Measurements from ENCODE around the gene CD74. TPM values are rescaled to one million over a fixed set of nuclear protein-coding genes. Genes with fewer than 3 reads are reported as not detected.
A peak's percentile ranks its signal among the peaks of the same experiment; 100 is the strongest.
"Not testable (repeated sequence)": the region's sequence is repeated elsewhere in the genome, so short reads cannot be mapped to it uniquely, and the experiment has no call there.

The CD74 gene
- total RNA-seq = 341 TPM
- long read RNA-seq, transcript CD74-202 (8 exons, 1,449 nt) = major isoform, 257 of 358 reads
- long read RNA-seq, transcript CD74-201 (9 exons, 981 nt) = minor isoform, 64 of 358 reads
- long read RNA-seq, partial matches to known transcripts = 19 of 358 reads
- long read RNA-seq, other reads (novel, unspliced or antisense) = 15 of 358 reads

- intact Hi-C loops (cut with micrococcal nuclease) = no loop called here
- DNase-seq = peak; percentile 85
- ATAC-seq = peak; percentile 69
These were observed at the start of gene CD74 for GRCh38 chr5:150412319-150413175. Gene CD74, minus strand, starts transcription at chr5:150412910. Its CDS starts 161 bp downstream, at chr5:150412749.

GRCh38 chr5:150461231-150461630 is 48.5 kb upstream of the CD74 start:
- DNase-seq (no peak), ATAC-seq (no peak)
- intact Hi-C loops (cut with micrococcal nuclease) = no loop called here

DNA sequence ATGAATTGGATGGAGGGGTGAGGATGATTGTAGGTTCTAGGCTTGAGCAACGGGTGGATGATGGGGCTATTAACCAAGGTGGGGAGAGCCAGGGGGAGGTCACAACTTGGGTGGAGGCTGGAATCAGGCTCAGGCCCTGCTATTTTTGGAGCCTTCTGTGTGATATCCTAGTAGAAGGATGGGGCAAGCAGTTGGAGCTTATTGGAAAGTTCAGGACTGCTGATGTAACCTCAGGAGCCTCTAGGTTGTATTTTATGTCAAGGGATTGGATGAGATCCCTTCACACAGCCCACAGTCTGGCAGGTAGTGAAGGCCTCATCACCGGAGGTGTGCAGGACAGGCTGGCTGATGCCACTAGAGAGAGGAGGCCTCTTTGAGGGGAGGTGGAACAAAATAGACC is 48.1 kb upstream of the CD74 start:
- intact Hi-C loops (cut with micrococcal nuclease) = no loop called here
- no peak for ATAC-seq
- no peak for DNase-seq

GRCh38 chr5:150458802-150459557 is 46.3 kb upstream of the CD74 start:
- ATAC-seq = peak; percentile 96

GRCh38 chr5:150457562-150458240 is 45.0 kb upstream of the CD74 start:
- intact Hi-C loops (cut with micrococcal nuclease) = loop anchor here (2.0 kb wide), 1 partner anchor 87 kb away; no protein-coding TSS in a partner anchor
- ATAC-seq (no peak), DNase-seq (no peak)

More at GRCh38 chr5:150458802-150459557, 46.3 kb upstream of the CD74 start:
- intact Hi-C loops (cut with micrococcal nuclease) = loop anchor here (2.0 kb wide), 1 partner anchor 86 kb away; no protein-coding TSS in a partner anchor
- DNase-seq = peak; percentile 88

DNA sequence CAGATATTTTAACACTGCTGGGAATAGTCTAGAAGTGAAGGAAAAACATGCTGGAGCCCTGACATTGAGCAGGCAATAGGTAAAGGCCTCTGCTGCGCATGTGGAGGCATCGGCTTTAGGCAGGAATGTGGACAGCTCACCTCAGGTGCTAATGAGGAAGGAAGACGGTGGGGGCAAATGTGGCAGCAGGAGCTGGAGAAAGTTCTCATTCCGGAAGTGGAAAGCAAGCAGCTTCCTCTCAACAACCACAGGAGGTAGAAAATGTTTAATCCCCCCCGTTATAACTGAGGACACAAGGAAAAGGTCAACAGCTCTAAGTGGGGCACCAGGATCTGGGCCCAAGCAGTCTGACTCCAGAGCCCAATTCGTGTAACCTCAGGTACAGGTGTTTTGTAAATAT is 44.4 kb upstream of the CD74 start:
- intact Hi-C loops (cut with micrococcal nuclease) = no loop called here
- DNase-seq (no peak), ATAC-seq (no peak)

DNA sequence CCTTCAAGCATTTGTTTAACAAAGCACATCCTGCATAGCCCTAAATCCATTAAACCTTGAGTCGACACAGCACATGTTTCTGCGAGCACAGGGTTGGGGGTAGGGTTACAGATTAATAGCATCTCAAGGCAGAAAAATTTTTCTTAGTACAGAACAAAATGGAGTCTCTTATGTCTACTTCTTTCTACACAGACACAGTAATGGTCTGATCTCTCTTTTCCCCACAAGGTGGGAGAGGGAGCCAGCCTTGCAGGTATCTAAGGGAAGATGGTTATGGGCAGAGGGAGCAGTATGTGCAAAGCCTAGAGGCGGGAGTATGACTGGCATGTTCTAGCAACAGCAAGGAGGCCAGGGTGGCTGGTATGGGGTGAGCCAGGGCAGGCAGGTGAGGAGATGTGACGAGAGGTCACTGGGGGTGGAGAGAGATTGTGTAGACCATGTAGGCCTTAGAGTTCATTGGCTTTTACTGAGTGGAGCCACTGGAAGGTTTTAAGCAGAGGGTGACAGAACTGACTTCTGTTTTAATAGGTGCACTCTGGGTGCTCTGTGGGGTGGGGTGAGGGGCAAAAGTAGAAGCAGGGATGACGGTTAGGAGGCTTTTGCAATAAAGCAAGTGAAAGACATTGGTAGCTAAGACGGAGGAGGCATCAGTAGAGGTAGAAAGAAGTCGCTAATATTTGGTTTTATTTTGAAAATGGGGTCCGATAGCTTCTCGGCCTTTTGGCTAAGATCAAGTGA is 42.0 kb upstream of the CD74 start:
- no peak for DNase-seq
- intact Hi-C loops (cut with micrococcal nuclease) = no loop called here
- no peak for ATAC-seq

GRCh38 chr5:150454027-150454426 is 41.3 kb upstream of the CD74 start:
- ATAC-seq; intact Hi-C loops (cut with micrococcal nuclease); DNase-seq: not testable (repeated sequence)

- intact Hi-C loops (cut with micrococcal nuclease) = no loop called here
- DNase-seq (no peak), ATAC-seq (no peak)
These were observed 40.2 kb upstream of the CD74 start for GRCh38 chr5:150452914-150453313.

DNA sequence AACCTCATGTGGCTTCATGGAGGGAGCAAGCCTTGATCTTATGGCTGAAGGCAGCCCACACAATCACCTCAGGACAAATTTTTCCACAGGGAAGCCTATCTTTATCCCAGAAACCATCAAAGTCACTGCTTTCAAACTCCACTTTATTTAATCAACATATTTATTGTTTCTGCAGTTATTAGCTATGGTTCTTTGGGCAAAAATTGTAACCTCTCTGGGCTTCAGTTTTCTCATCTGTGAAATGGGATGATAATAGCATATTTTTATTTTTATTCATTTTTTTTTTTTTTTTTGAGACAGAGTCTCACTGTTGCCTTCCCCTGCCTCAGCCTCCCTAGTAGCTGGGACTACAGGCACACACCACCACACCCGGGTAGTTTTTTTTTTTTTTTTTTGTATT is 38.9 kb upstream of the CD74 start:
- intact Hi-C loops (cut with micrococcal nuclease) = no loop called here
- DNase-seq (no peak), ATAC-seq (no peak)

- intact Hi-C loops (cut with micrococcal nuclease) = no loop called here
- DNase-seq (peak; percentile 95), ATAC-seq (peak; percentile 97)
These were observed 37.0 kb upstream of the CD74 start, which contains the start of gene RPS14 for GRCh38 chr5:150449517-150450339. Gene RPS14, minus strand, starts transcription at chr5:150449739. Its CDS starts 2,006 bp downstream, at chr5:150447733.

DNA sequence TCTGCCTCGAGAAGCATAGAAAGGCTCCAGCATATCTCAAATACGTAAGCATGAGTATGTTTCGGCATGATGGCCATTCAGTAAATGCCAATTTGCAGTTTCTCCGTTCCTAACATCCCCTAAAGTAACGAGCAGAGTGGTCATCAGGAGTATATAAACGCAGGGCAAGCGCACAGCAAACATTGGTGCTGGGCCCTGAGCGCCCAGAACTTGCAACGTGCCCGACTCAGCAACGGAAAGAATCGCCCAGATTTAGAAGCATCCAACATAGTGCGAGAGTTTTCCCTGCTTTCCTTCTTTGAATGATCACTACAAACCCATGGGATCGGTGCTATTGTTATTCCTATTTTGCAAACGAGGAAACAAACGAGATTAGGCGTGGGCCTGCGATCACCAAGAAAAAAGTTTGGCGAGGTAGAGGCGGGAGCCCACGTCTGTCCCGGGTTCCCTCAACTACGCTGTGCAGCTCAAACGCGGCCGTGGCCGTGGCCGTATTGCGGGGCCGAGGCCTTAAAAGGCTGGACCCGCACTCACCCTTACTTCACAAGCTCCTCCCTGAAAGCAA is 36.3 kb upstream of the CD74 start:
- intact Hi-C loops (cut with micrococcal nuclease) = no loop called here
- ATAC-seq (peak; percentile 60), DNase-seq (no peak)

DNA sequence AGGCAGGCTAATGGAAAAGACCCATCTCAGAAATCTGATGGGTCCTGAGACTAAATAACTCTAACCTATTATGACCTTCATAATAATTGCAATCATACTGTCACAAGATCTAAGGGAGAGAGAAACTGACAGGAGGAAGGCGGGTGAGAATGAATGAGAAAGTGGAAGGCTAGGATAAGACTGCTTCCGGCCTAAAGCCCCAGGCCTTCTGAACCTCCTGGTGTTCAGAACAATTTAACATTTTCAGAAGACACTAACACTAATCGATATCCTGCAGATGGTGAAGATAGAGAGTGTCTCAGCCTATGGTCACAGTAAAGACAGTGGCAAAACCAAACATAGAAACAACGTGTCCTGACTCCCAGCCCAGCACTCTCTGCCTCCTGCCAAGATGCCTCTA is 35.6 kb upstream of the CD74 start:
- ATAC-seq (no peak), DNase-seq (no peak)
- intact Hi-C loops (cut with micrococcal nuclease) = no loop called here

DNA sequence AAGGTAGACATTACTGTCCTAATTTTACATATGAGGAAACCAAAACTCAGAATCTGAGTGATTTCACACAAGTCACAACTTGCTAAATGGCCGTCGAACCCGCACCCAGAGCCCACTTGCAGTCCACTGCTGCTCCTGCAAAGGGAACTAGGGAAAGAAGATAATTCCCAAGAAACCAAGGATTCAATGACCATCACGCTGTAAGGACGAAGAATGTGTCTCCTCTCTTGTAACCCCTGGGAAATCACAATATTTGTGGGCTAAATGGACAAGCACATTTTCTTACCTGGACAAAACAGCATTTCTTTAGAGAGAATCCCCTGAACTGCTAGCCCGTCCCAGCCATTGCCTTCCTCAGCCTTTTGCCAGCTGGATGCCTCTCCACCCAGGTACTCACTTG is 34.5 kb upstream of the CD74 start:
- intact Hi-C loops (cut with micrococcal nuclease) = no loop called here
- ATAC-seq = no peak
- DNase-seq = no peak

- ATAC-seq (no peak), DNase-seq (no peak)
- intact Hi-C loops (cut with micrococcal nuclease) = no loop called here
These were observed 33.9 kb upstream of the CD74 start for GRCh38 chr5:150446583-150446982.

GRCh38 chr5:150446088-150446487 is 33.4 kb upstream of the CD74 start:
- ATAC-seq (no peak), DNase-seq (no peak)
- intact Hi-C loops (cut with micrococcal nuclease) = no loop called here

DNA sequence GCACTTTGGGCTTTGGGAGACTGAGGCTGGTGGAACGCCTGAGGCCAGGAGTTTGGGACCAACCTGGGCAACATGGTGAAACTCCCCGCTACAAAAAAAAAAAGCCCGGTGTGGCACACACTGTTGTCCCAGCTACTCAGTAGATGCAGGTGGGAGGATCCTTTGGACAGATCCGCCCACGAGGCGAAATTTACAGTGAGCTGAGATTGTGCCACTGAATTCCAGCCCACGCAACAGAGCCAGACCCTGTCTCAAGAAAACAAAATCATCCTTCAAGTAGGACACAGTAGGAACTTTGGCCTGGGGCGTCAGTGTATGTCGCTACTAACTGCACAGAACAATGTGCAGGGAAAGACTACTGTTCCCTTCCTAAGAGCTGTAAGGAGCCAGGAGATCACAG is 32.1 kb upstream of the CD74 start:
- intact Hi-C loops (cut with micrococcal nuclease) = no loop called here
- DNase-seq (no peak), ATAC-seq (no peak)

Data from left ventricle myocardium superior (tissue), 1 donor.